ENCODE results near the gene C20orf202. TPM values are rescaled to one million over a fixed set of nuclear protein-coding genes. Genes with fewer than 3 reads are reported as not detected.

The C20orf202 gene
- total RNA-seq, 2 donors from 2014 or later, result not detected

- peaks cover 8% of the 10 kb centered on the region for H3K4me1 ChIP-seq (ENCODE audit: control insufficient read depth, insufficient read depth, low read length)
- H3K9me3 ChIP-seq (ENCODE audit: control insufficient read depth, low read length), result peaks cover 6% of the 10 kb centered on the region
- Mint-ChIP-seq H3K4me1 (peaks cover 4% of the 10 kb centered on the region), H3K9me3 (no peaks in the 10 kb centered on the region), H3K27me3 (ENCODE audit: insufficient read depth) (no peaks in the 10 kb centered on the region), H3K36me3 (ENCODE audit: low read depth) (peaks cover 47% of the 10 kb centered on the region), H3K27ac (no peak overlapping the region), H3K4me3 (no peak overlapping the region)
- H3K27ac ChIP-seq (ENCODE audit: low read depth, low read length), result no peak overlapping the region
- no peak for TF ChIP-seq CTCF (conservative IDR thresholded peaks at IDR 0.05)
- H3K4me3 ChIP-seq (ENCODE audit: low read length), result no peak overlapping the region
- no peak overlapping the region for H3K9ac ChIP-seq (ENCODE audit: extremely low read depth, low read length, poor library complexity, severe bottlenecking)
- peaks cover 23% of the 10 kb centered on the region for H3K36me3 ChIP-seq (ENCODE audit: control insufficient read depth, insufficient read depth, low read length)
- 80 to 83% methylated on average over 3 of the region's 3 CpGs for WGBS, 2 experiments (ENCODE audit: insufficient coverage in 1 of 2, insufficient read length in 1 of 2)
- no peaks in the 10 kb centered on the region for H3K27me3 ChIP-seq (ENCODE audit: control insufficient read depth, insufficient read depth, low read length, poor library complexity, severe bottlenecking)
- DNase-seq, result no peak
These were observed 47.9 kb upstream of the C20orf202 start for GRCh38 chr20:1155342-1155741.

- H3K9ac ChIP-seq (ENCODE audit: extremely low read depth, low read length, poor library complexity, severe bottlenecking), result no peak overlapping the region
- no peaks in the 10 kb centered on the region for H3K4me1 ChIP-seq (ENCODE audit: control insufficient read depth, insufficient read depth, low read length)
- H3K4me1 Mint-ChIP-seq, result no peaks in the 10 kb centered on the region
- H3K36me3 Mint-ChIP-seq (ENCODE audit: low read depth), result peaks cover 54% of the 10 kb centered on the region
- no peaks in the 10 kb centered on the region for H3K9me3 Mint-ChIP-seq
- TF ChIP-seq CTCF (conservative IDR thresholded peaks at IDR 0.05), result no peak
- peaks cover 6% of the 10 kb centered on the region for H3K9me3 ChIP-seq (ENCODE audit: control insufficient read depth, low read length)
- DNase-seq, result no peak
- H3K4me3 Mint-ChIP-seq, result no peak overlapping the region
- H3K27me3 Mint-ChIP-seq (ENCODE audit: insufficient read depth), result no peaks in the 10 kb centered on the region
- no peaks in the 10 kb centered on the region for H3K27me3 ChIP-seq (ENCODE audit: control insufficient read depth, insufficient read depth, low read length, poor library complexity, severe bottlenecking)
- 94 to 100% methylated on average over 4 to 10 of the region's 10 CpGs for WGBS, 2 experiments (ENCODE audit: insufficient coverage in 1 of 2, insufficient read length in 1 of 2)
- H3K27ac ChIP-seq (ENCODE audit: low read depth, low read length), result no peak overlapping the region
- H3K36me3 ChIP-seq (ENCODE audit: control insufficient read depth, insufficient read depth, low read length), result peaks cover 46% of the 10 kb centered on the region
- no peak overlapping the region for H3K4me3 ChIP-seq (ENCODE audit: low read length)
- no peak overlapping the region for H3K27ac Mint-ChIP-seq
These were observed 42.8 kb upstream of the C20orf202 start for GRCh38 chr20:1160496-1160895.

GRCh38 chr20:1160991-1161390 lies 42.3 kb upstream of the C20orf202 start:
- Histone ChIP-seq H3K4me1 (ENCODE audit: control insufficient read depth, insufficient read depth, low read length) (no peaks in the 10 kb centered on the region), H3K27ac (ENCODE audit: low read depth, low read length) (no peak overlapping the region), H3K4me3 (ENCODE audit: low read length) (no peak overlapping the region), H3K36me3 (ENCODE audit: control insufficient read depth, insufficient read depth, low read length) (peaks cover 46% of the 10 kb centered on the region), H3K9me3 (ENCODE audit: control insufficient read depth, low read length) (peaks cover 5% of the 10 kb centered on the region), H3K9ac (ENCODE audit: extremely low read depth, low read length, poor library complexity, severe bottlenecking) (no peak overlapping the region), H3K27me3 (ENCODE audit: control insufficient read depth, insufficient read depth, low read length, poor library complexity, severe bottlenecking) (no peaks in the 10 kb centered on the region)
- TF ChIP-seq CTCF (conservative IDR thresholded peaks at IDR 0.05), result no peak
- H3K9me3 Mint-ChIP-seq, result no peaks in the 10 kb centered on the region
- H3K4me1 Mint-ChIP-seq, result no peaks in the 10 kb centered on the region
- H3K27ac Mint-ChIP-seq, result no peak overlapping the region
- no peaks in the 10 kb centered on the region for H3K27me3 Mint-ChIP-seq (ENCODE audit: insufficient read depth)
- DNase-seq, result no peak
- no peak overlapping the region for H3K4me3 Mint-ChIP-seq
- peaks cover 54% of the 10 kb centered on the region for H3K36me3 Mint-ChIP-seq (ENCODE audit: low read depth)
- WGBS, 2 experiments (ENCODE audit: insufficient coverage in 1 of 2, insufficient read length in 1 of 2), result 96 to 98% methylated on average over 12 of the region's 12 CpGs

Measured in endodermal cell (in vitro differentiated cells).